ENCODE data around the gene ZNF784.

- TF ChIP-seq, protein P1, sequence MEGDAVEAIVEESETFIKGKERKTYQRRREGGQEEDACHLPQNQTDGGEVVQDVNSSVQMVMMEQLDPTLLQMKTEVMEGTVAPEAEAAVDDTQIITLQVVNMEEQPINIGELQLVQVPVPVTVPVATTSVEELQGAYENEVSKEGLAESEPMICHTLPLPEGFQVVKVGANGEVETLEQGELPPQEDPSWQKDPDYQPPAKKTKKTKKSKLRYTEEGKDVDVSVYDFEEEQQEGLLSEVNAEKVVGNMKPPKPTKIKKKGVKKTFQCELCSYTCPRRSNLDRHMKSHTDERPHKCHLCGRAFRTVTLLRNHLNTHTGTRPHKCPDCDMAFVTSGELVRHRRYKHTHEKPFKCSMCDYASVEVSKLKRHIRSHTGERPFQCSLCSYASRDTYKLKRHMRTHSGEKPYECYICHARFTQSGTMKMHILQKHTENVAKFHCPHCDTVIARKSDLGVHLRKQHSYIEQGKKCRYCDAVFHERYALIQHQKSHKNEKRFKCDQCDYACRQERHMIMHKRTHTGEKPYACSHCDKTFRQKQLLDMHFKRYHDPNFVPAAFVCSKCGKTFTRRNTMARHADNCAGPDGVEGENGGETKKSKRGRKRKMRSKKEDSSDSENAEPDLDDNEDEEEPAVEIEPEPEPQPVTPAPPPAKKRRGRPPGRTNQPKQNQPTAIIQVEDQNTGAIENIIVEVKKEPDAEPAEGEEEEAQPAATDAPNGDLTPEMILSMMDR (conservative IDR thresholded peaks at IDR 0.05; ENCODE audit: low read length) = no peak
- no peak for TF ChIP-seq EZH2phosphoT487 (IDR thresholded peaks at IDR 0.05; ENCODE audit: borderline replicate concordance, low read depth, low read length)
Measured at GRCh38 chr19:55654323-55654867, 30.0 kb upstream of the ZNF784 start.
